GM12878 (cell line): ENCODE measurements around the gene TOB1.

Source experiments
- CREB1 ChIP-seq: IDR thresholded peaks from 2 replicates; pipeline ENCODE4 v1.6.1; 2012; ENCODE audit warnings: low read depth, mild to moderate bottlenecking, inconsistent platforms
- EZH2 ChIP-seq: IDR thresholded peaks from 2 replicates; pipeline ENCODE4 v1.6.1; 2012; ENCODE audit warnings: low read depth, mild to moderate bottlenecking, control low read depth, inconsistent platforms, low read length, borderline replicate concordance; ENCODE audit not compliant: control insufficient read depth
- SIN3A ChIP-seq: IDR thresholded peaks from 2 replicates; pipeline ENCODE4 v1.6.1; 2012; ENCODE audit warnings: low read depth, low read length, improper control_type of control experiment
- SMAD5 ChIP-seq: IDR thresholded peaks from 2 replicates; pipeline ENCODE4 v1.6.1; 2016; ENCODE audit warnings: antibody characterized with exemption, low read depth
- SPI1 ChIP-seq: IDR thresholded peaks from 2 replicates; pipeline ENCODE4 v1.6.1; 2011; ENCODE audit warnings: low read depth, mild to moderate bottlenecking, low read length, moderate library complexity, borderline replicate concordance; ENCODE audit not compliant: insufficient read depth
- ZNF217 ChIP-seq: fragments of 450-650 bp; IDR thresholded peaks from 2 replicates; pipeline ENCODE4 v1.6.1; 2017; ENCODE audit warnings: antibody characterized with exemption, mild to moderate bottlenecking
- ZNF274 ChIP-seq: IDR thresholded peaks from one replicate; pipeline ENCODE4 v1.8.0; 2011; ENCODE audit not compliant: insufficient read length, insufficient read depth
- ZSCAN29 ChIP-seq: fragments of 450-650 bp; IDR thresholded peaks from 2 replicates; pipeline ENCODE4 v1.6.1; 2017; ENCODE audit warnings: mild to moderate bottlenecking, moderate library complexity
- TF ChIP-seq, protein P1 (sequence below), 3 experiments: IDR thresholded peaks in 2 of 3; conservative IDR thresholded peaks in 1 of 3; 2 replicates each; pipeline ENCODE4 v1.5.1; 2011; ENCODE audit warnings: low read depth in 3 of 3, low read length in 3 of 3, mild to moderate bottlenecking in 3 of 3, control low read depth in 2 of 3, moderate library complexity in 2 of 3, inconsistent platforms in 1 of 3, mixed read lengths in 1 of 3; ENCODE audit not compliant: control insufficient read depth in 2 of 3, insufficient read depth in 1 of 3; ENCODE audit errors: extremely low read depth in 1 of 3
- TF ChIP-seq, protein P2 (sequence below): IDR thresholded peaks from 2 replicates; pipeline ENCODE4 v1.6.1; 2012; ENCODE audit warnings: low read depth, low read length, improper control_type of control experiment

DNA sequence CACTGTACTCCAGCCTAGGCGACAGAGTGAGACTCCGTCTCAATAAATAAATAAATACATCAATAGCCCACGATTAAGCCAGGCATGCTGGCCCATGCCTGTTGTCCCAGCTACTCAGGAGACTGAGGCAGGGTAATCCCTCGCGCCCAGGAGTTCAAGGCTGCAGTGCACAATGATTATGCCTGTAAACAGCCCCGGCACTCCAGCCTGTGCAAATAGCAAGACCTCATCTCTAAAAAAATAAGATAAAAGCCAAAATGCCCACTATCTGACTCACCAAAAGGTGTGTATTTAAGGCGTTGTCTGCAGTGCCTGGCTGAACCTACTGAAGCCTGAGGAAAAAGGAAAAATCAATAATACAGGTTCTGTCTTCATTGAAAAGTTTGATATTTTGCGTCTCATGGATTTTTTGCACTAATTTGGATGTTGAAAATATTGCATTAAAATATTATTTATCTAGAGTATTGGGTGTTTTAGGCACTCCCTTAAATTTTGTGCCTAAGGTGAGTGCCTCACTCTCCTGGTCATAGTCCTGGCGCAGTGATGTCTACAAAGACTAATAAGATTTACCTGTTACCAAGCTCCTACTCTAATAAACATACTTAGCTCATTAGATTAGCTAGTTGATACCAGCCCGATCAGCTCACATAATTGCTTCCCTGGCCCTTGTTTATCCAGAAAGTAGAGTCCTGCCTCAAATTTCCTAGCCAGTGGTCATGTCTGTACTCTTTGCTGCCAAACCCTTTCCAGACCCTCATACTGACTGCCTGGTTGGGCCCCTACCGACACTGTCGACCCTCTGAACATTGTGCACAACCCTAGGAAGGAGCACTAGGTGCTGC, 24.7 kb upstream of the TOB1 start:
- TF ChIP-seq, protein P1, sequence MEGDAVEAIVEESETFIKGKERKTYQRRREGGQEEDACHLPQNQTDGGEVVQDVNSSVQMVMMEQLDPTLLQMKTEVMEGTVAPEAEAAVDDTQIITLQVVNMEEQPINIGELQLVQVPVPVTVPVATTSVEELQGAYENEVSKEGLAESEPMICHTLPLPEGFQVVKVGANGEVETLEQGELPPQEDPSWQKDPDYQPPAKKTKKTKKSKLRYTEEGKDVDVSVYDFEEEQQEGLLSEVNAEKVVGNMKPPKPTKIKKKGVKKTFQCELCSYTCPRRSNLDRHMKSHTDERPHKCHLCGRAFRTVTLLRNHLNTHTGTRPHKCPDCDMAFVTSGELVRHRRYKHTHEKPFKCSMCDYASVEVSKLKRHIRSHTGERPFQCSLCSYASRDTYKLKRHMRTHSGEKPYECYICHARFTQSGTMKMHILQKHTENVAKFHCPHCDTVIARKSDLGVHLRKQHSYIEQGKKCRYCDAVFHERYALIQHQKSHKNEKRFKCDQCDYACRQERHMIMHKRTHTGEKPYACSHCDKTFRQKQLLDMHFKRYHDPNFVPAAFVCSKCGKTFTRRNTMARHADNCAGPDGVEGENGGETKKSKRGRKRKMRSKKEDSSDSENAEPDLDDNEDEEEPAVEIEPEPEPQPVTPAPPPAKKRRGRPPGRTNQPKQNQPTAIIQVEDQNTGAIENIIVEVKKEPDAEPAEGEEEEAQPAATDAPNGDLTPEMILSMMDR (IDR thresholded peaks at IDR 0.05 in 2 of 3, conservative IDR thresholded peaks at IDR 0.05 in 1 of 3; ENCODE audit: control insufficient read depth in 2 of 3, extremely low read depth in 1 of 3, insufficient read depth in 1 of 3, low read depth in 3 of 3, low read length in 3 of 3), result no peak
- TF ChIP-seq EZH2 (no peak), SPI1 (no peak), ZNF217 (no peak), ZSCAN29 (no peak), SMAD5 (no peak), ZNF274 (no peak), SIN3A (no peak), CREB1 (no peak)
- TF ChIP-seq, protein P2, sequence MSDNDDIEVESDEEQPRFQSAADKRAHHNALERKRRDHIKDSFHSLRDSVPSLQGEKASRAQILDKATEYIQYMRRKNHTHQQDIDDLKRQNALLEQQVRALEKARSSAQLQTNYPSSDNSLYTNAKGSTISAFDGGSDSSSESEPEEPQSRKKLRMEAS, result no peak
